Endothelial cell (in vitro differentiated cells): ENCODE results near the gene SINHCAF. TPM values are rescaled to one million over a fixed set of nuclear protein-coding genes. Genes with fewer than 3 reads are reported as not detected.

Experiments used
- DNase-seq: peaks from one replicate; pipeline ENCODE4 v3.0.0; 2021; ENCODE audit warnings: low spot score
- H3K27ac Mint-ChIP-seq: one replicate; pipeline ENCODE4 v1.8.0; 2021; ENCODE audit warnings: mixed read lengths, inconsistent platforms; ENCODE audit not compliant: unreplicated experiment
- H3K27me3 Mint-ChIP-seq: one replicate; pipeline ENCODE4 v1.8.0; 2021; ENCODE audit warnings: mild to moderate bottlenecking, moderate library complexity, mixed read lengths, inconsistent platforms; ENCODE audit not compliant: unreplicated experiment
- H3K36me3 Mint-ChIP-seq: one replicate; pipeline ENCODE4 v1.8.0; 2021; ENCODE audit warnings: mild to moderate bottlenecking, low read depth, mixed read lengths, inconsistent platforms; ENCODE audit not compliant: unreplicated experiment
- H3K4me1 Mint-ChIP-seq: one replicate; pipeline ENCODE4 v1.8.0; 2021; ENCODE audit warnings: mild to moderate bottlenecking, mixed read lengths, inconsistent platforms; ENCODE audit not compliant: unreplicated experiment
- H3K4me3 Mint-ChIP-seq: one replicate; pipeline ENCODE4 v1.8.0; 2021; ENCODE audit warnings: mild to moderate bottlenecking, mixed read lengths, inconsistent platforms; ENCODE audit not compliant: unreplicated experiment
- H3K9me3 Mint-ChIP-seq: one replicate; pipeline ENCODE4 v1.8.0; 2021; ENCODE audit warnings: mixed read lengths, inconsistent platforms; ENCODE audit not compliant: unreplicated experiment
- CTCF ChIP-seq: fragments of 200-600 bp; sonication (generic); IDR thresholded peaks from one replicate; pipeline ENCODE4 v1.5.0; 2021; ENCODE audit warnings: antibody characterized with exemption; ENCODE audit not compliant: unreplicated experiment
- total RNA-seq: library from RNA; stranded (reverse); fragmentation: NEBNext Ultra II Directional; extraction: Animal tissue kit (Norgen Biotek cat#: 25700); gene quantifications from one replicate; pipeline ENCODE4 v1.2.1, GENCODE V29; 2021; ENCODE audit not compliant: unreplicated experiment

The SINHCAF gene
- total RNA-seq, 1 donor from 2014 or later, result 205 TPM

- Mint-ChIP-seq H3K27me3 (peaks cover 25% of the 10 kb centered on the region), H3K4me1 (peaks cover 53% of the 10 kb centered on the region), H3K27ac (peak overlapping the region; percentile 98), H3K4me3 (peak overlapping the region; percentile 99), H3K36me3 (peaks cover 16% of the 10 kb centered on the region), H3K9me3 (no peaks in the 10 kb centered on the region)
- TF ChIP-seq CTCF, result no peak
- no peak for DNase-seq
Observed at GRCh38 chr12:31323391-31324115, 2.4 kb downstream of the SINHCAF start.

GRCh38 chr12:31322801-31323207 lies 3.1 kb downstream of the SINHCAF start:
- DNase-seq, result no peak
- Mint-ChIP-seq H3K27ac (peak overlapping the region; percentile 98), H3K27me3 (peaks cover 25% of the 10 kb centered on the region), H3K9me3 (no peaks in the 10 kb centered on the region), H3K4me3 (peak overlapping the region; percentile 99), H3K36me3 (peaks cover 16% of the 10 kb centered on the region), H3K4me1 (peaks cover 60% of the 10 kb centered on the region)
- no peak for TF ChIP-seq CTCF

DNA sequence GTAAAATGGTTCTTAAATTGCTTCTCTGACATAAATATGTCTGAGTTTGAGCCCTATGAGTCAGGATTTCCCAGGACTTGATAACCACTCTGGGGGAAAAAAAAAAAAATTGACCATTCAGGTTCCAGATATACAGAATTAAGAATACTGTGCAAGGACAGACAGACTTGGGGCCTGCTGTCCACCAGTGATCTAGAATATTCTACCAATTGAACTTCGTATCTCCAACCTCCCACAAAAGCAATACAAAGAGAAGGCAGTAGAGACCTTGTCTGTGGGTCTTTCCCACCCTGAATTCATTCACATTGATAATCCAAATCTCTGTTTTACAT lies 4.1 kb downstream of the SINHCAF start:
- Mint-ChIP-seq H3K36me3 (peaks cover 15% of the 10 kb centered on the region), H3K27me3 (peaks cover 27% of the 10 kb centered on the region), H3K27ac (peak overlapping the region; percentile 86), H3K9me3 (no peaks in the 10 kb centered on the region), H3K4me3 (peak overlapping the region; percentile 99), H3K4me1 (peaks cover 66% of the 10 kb centered on the region)
- no peak for DNase-seq
- TF ChIP-seq CTCF, result no peak

DNA sequence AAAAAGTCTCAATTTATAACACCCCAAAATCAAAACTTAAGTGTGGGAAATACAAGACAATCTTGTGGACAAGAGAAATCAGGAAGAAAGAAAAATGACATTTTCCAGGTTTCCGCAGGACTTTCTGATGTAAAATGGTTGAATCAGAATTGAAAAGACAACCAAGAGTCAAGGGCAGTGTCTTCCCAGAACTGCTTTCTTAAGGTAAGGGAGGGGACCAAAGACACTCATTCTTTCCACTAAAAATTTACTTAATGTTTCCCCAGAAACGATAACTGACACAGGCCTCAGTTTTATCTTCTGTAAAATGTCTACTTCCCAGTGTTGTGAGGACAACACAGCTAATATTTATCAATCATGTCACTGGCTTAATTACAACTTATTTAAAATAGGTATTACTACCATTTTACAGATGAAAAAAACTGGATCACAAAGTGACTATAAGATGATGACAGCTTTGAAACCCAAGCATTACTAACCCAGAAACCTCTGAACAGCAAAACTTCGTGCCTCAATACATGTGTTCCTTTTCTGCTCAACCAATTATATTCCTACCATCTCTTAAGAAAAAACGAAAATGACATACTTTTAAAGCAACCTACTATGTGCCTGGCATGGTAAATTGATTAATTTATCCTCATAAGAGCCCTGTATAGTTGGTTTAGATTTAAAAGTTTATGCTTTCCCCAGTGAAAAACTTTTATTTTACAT lies 4.6 kb downstream of the SINHCAF start:
- Mint-ChIP-seq H3K27me3 (peaks cover 25% of the 10 kb centered on the region), H3K27ac (peak overlapping the region; percentile 86), H3K9me3 (no peaks in the 10 kb centered on the region), H3K4me3 (peak overlapping the region; percentile 99), H3K36me3 (peaks cover 11% of the 10 kb centered on the region), H3K4me1 (peaks cover 67% of the 10 kb centered on the region)
- no peak for TF ChIP-seq CTCF
- no peak for DNase-seq

- H3K4me3 Mint-ChIP-seq, result peak overlapping the region; percentile 89
- peaks cover 16% of the 10 kb centered on the region for H3K27me3 Mint-ChIP-seq
Observed at GRCh38 chr12:31318657-31319269, 7.2 kb downstream of the SINHCAF start.

More at GRCh38 chr12:31318657-31319269, 7.2 kb downstream of the SINHCAF start:
- H3K36me3 Mint-ChIP-seq, result peaks cover 8% of the 10 kb centered on the region
- TF ChIP-seq CTCF, result no peak
- H3K27ac Mint-ChIP-seq, result peak overlapping the region; percentile 99
- H3K4me1 Mint-ChIP-seq, result peaks cover 81% of the 10 kb centered on the region
- DNase-seq, result no peak
- H3K9me3 Mint-ChIP-seq, result no peaks in the 10 kb centered on the region
